Diencephalon (tissue), 1 donor: ENCODE data around the gene ANO1. TPM values are rescaled to one million over a fixed set of nuclear protein-coding genes. Genes with fewer than 3 reads are reported as not detected.

Experiments
- small RNA-seq: library from RNA; depleted of rRNA; stranded (forward); fragments of <200 nt; gene quantifications from one replicate; pipeline ENCODE3, GENCODE V24; 2014
- total RNA-seq: library from RNA; depleted of rRNA; stranded (reverse); fragments of >200 nt; gene quantifications from one replicate; pipeline ENCODE4 v1.2.3, GENCODE V29; 2014

ANO1 gene
- total RNA-seq: 0.23 TPM

DNA sequence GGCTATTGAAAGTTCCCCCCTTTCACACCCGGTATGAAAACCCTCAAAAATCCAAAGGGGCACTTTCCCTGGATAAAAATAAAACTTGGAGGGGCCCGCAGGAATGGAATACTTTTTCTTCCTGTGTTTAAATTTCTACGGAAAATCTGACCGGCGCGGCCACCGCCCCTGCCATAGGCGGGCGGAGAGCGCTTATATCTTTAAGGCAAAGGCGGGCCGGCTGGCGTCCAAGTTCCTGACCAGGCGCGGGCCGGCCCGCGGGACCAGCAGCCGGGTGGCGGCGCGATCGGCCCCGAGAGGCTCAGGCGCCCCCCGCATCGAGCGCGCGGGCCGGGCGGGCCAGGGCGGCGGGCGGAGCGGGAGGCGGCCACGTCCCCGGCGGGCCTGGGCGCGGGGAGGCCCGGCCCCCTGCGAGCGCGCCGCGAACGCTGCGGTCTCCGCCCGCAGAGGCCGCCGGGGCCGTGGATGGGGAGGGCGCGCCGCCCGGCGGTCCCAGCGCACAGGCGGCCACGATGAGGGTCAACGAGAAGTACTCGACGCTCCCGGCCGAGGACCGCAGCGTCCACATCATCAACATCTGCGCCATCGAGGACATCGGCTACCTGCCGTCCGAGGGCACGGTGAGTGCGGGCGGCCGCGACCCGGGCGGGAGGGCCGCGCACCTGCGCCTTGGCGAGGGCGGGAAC, at the start of gene ANO1:
Gene ANO1, plus strand, starts transcription at position 223 of the 686 bp plus-strand sequence. Its CDS starts 290 bp downstream, at position 513.

DNA sequence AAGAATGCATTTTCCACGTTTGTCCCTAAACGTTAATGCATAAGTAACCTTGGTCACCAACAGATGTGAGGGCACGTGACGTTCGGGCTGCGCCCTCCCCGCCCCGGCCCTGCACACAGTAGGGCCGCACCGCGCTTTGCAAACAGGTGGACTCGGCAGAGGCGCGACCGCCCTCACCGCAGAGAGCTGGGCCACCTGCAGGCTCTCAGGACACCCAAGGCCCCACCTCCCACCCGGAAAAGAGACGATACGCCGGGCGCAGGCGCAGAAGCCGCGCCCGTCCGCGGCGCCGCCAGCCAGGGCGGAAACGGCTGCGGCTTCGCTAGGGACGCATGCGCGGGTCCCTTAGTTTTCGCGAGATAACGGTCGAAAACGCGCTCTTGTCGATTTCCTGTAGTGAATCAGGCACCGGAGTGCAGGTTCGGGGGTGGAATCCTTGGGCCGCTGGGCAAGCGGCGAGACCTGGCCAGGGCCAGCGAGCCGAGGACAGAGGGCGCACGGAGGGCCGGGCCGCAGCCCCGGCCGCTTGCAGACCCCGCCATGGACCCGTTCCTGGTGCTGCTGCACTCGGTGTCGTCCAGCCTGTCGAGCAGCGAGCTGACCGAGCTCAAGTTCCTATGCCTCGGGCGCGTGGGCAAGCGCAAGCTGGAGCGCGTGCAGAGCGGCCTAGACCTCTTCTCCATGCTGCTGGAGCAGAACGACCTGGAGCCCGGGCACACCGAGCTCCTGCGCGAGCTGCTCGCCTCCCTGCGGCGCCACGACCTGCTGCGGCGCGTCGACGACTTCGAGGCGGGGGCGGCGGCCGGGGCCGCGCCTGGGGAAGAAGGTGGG, 125.0 kb downstream of the ANO1 start, which contains the start of gene FADD:
Gene FADD, plus strand, starts transcription at position 377 of the 831 bp plus-strand sequence. Its CDS starts 164 bp downstream, at position 541.

Small RNA genes within 50 kb of the gene (small RNA-seq; reads per million reads assigned to genes)
- not detected for gene RNU6-1175P

Other genes with a start within 250 kb of the ANO1 start
- gene FADD, start 125.0 kb downstream of the ANO1 start, total RNA-seq: 20.1 TPM
- gene PPFIA1, start 192.4 kb downstream of the ANO1 start, total RNA-seq: 37.8 TPM